Suprapubic skin (tissue), 3 donors: ENCODE measurements around the gene EDA.

Source experiments
- POLR2AphosphoS5 ChIP-seq, 3 donors: sonication (generic); formaldehyde crosslinking; IDR thresholded peaks; one replicate each; pipeline ENCODE4 v1.6.1; 2017; ENCODE audit warnings: antibody characterized with exemption in 3 of 3
- TF ChIP-seq, protein P1 (sequence below), 2 donors: fragments of 200-600 bp in 1 of 2; fragments of 450-650 bp in 1 of 2; sonication (generic) in 1 of 2; IDR thresholded peaks; one replicate each; pipeline ENCODE4 v1.5.1; 2016 to 2019; ENCODE audit warnings: antibody characterized with exemption in 2 of 2, mild to moderate bottlenecking in 1 of 2, moderate library complexity in 1 of 2

- no peak for TF ChIP-seq POLR2AphosphoS5 (IDR thresholded peaks at IDR 0.05)
- TF ChIP-seq, protein P1, sequence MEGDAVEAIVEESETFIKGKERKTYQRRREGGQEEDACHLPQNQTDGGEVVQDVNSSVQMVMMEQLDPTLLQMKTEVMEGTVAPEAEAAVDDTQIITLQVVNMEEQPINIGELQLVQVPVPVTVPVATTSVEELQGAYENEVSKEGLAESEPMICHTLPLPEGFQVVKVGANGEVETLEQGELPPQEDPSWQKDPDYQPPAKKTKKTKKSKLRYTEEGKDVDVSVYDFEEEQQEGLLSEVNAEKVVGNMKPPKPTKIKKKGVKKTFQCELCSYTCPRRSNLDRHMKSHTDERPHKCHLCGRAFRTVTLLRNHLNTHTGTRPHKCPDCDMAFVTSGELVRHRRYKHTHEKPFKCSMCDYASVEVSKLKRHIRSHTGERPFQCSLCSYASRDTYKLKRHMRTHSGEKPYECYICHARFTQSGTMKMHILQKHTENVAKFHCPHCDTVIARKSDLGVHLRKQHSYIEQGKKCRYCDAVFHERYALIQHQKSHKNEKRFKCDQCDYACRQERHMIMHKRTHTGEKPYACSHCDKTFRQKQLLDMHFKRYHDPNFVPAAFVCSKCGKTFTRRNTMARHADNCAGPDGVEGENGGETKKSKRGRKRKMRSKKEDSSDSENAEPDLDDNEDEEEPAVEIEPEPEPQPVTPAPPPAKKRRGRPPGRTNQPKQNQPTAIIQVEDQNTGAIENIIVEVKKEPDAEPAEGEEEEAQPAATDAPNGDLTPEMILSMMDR (IDR thresholded peaks at IDR 0.05), result no peak
Measured at GRCh38 chrX:69815063-69815462, 199.2 kb downstream of the EDA start.
